HG03097 (cell line): Measurements from ENCODE around the gene EEA1.
"Not testable (repeated sequence)": the region's sequence is repeated elsewhere in the genome, so short reads cannot be mapped to it uniquely, and the experiment has no call there.

Experiments
- ATAC-seq: cut with Tn5 transposase; IDR thresholded peaks from one replicate; pipeline ENCODE4 v1.9.1; 2021; ENCODE audit not compliant: unreplicated experiment, low FRiP score

The EEA1 gene

DNA sequence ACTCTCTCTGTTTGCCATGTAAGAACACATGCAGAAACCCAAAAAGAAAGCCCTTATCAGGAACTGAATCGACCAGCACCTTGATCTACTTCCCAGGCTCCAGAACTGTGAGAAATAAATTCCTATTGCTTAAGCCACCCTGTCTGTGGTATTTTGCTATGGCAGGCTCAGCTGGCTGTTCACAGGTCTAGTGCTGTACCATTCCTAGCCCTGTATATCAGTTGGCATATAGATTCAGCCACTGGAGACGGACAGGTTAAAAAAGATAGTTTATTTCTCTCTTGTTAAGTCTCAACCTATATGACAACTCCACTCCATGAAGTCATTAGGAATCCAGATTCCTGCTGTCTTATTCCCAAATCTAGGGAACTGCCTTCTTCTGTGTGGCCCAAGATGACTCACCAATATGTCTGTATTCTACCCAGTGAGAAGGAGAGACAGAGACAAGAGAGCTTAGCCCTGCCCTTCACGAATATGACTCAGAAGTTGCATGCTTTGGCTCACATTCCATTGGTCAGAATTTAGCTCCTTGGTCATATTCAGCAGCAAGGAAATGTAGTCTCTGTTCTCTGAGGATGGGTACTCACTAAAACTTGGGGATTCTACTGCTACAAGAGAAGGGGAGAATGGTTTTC is 169.3 kb downstream of the EEA1 start:
- ATAC-seq, result no peak

DNA sequence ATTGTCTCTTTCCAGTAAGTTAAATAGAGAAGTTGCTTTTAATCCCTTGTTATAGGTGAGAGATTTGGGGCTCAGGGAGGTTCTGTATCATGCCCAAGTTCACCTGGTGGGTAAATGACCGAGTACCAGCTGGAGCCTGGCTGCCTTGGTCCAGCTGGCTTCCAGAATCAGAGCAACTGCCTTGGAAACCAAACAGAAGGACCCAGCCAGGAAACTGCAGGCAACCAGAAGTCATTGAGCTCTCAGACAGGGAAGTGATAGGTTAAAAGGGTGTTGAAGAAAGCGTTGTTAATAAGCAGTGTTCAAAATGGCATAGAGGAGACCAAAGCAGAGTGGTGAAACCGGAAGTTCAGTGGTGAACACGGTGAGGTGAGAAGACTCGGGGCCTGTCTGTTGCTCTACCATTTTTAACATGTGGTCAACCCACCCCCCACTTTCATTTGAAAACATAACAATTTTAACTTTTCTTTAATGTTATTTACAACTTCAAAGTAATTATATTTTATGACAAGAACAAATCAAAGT is 171.4 kb downstream of the EEA1 start:
- ATAC-seq, result no peak

DNA sequence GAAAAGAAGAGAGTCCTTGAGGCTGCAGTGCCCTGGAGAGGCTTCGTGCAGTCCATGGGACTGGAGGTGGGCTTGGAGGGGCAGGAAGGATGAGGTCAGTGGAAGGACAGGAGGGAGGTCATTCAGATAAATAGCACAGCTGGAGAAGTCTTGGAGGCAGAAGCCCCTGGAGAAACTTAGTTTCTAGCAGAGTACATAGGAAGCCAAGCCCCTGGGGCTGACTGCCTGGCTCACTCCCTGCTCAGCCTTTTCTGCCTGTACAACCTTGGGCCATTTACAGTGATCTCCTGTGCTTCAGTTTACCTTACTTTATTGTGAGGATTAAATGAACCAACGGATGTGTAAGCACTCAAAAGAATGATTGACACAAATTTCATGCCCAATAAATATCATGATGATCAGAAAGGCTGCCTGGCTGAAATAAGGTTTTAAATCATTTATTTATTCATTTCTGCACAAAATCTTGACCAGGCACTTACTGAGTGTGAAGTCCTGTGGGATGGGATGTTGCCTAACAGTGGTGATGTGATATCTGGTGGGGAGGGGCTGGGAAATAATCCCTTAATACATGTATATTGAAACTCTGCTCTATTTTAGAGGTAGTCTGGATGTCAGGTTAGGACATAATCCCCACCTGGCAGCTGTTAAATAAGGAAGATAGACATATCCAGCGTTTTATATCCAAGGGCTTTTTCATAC is 172.0 kb downstream of the EEA1 start:
- no peak for ATAC-seq

DNA sequence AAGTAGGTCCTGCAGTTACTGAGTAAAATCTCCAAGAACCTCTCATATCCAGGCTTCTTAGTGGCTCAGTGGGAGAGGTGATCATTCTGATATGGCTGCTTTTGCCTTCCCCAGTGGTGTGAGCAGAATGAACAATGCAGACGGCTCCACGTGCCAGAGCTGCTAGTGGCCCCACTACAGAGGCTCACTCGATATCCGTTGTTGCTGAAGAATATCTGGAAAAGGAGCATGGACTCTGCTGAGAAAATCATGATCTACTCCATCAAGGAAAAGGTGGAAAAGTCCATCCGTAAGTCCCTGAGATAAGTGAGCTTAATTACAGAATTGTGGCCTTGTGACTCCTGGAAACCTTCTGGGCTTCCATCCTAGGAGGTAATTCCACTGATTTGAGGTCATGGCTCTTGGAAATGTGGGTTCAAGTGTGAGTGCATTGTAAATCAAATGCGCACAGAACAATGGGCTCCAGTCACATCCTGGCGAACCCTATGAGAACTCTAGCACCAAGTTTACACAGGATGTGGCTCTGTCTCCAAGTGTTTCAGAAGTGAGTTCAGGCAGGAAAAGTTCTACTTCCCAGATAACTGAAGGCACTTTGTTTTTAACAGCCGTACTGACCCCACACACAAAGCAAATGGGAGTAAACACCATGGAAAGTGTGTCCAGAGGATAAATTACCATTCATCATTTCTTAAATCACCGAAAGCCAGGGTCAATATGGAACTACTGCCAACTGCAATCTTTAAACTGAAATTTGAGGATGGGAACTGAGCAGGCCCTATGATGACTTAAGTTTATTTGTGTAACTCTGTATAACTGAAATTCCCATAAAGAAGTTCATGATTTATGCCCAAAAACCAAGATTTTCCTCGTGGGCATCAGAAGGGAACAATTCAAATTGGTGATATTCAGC is 174.9 kb downstream of the EEA1 start:
- ATAC-seq, result no peak

DNA sequence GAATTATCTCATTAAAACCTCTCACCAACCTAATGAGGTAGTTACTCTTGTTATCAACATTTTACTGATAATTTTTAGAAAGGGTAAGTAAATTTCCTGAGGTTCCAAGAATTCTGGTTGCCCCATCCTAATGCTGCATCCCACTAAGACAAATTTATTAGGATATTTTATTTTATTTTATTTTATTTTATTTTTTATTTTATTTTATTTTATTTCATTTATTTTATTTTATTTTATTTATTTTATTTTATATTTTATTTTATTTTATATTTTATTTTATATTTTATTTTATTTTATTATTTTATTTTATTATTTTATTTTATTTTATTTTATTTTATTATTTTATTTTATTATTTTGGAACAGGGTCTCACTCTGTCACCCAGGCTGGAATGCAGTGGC is 179.4 kb downstream of the EEA1 start:
- ATAC-seq, result not testable (repeated sequence)

DNA sequence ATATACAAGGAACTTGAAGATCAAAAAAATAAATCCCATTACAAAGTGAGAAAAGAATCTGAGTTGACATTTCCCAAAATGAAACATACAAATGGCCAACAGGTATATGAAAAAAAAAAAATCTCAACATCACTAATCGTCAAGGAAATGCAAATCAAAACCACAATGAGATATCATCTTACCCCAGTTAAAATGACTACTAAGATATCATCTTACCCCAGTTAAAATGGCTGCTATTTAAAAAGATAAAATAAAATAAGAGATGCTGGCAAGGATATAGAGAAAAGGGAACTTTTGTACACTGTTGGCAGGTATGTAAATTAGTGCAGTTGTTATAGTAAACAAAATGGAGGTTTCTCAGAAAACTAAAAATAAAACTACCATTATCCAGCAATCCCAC is 181.9 kb downstream of the EEA1 start:
- ATAC-seq, result no peak

DNA sequence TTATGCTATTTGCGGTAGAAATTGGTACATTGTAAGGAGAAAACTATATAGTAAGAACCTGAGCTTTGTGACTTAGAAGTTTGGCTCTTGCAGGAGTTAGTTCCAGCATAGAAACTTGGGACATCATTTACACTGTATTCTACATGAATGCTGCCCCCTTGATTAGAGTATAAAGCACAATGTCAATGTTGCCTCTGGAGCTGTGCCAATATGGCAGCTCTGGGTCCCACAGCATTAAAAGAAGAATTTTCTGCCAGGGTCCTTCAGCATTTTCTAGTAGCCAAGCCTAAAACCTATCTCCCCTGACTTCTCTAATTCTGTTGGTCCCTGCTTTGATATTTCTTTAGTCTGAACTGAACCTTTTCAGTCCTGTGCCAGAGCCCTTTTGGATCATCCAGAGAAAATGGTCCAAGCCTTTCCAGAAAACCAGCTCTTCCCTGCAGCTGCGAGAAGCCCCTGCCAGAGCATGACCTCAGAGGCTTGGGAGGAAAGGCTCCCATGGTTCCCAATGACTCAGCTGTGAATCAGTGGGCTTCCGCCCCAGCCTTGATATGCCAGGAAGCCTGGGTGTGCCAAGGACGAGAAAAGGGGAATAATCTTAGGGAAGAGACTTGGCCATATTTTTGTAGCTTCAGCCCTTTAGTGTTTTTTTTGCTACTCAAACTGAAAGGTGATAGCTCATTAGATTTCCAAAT is 183.1 kb downstream of the EEA1 start:
- ATAC-seq, result no peak

DNA sequence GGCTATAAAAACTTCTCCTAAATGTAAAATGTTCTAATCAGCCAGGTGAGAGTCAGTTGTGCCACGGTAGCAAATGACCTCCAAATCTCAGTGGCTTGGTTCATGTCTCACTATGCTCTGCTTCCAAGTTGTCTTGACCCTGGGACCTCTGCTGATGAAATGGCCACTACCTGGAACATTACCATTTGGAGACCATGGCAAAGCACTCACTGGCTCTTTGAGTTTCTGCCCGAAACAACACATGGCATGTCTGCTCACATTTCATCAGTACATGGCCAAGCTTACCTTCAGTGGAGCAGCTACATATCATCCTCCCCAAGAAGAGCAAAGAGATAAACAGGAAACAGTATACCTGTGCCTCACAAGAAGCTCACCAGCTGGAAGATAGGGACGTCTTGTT is 186.1 kb downstream of the EEA1 start:
- ATAC-seq, result no peak

DNA sequence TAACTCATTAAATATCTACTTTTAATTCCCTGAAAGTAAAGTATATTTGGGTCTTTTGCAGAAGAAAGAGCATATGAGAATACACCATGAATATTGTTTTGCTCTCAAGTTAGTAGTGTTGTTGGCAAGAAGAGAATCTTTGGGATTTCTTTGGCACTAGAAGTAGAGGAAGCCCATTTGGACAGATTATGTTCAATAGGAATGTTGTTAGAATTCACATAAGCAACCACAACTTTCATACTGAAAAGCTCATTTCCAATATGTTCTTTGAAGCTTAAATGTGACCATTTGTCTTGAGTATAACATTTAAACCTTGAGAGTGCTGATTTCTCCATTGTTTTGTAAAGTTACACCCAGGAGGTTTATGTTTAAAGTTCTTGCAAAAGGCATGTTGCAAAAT is 188.7 kb downstream of the EEA1 start:
- ATAC-seq, result no peak

DNA sequence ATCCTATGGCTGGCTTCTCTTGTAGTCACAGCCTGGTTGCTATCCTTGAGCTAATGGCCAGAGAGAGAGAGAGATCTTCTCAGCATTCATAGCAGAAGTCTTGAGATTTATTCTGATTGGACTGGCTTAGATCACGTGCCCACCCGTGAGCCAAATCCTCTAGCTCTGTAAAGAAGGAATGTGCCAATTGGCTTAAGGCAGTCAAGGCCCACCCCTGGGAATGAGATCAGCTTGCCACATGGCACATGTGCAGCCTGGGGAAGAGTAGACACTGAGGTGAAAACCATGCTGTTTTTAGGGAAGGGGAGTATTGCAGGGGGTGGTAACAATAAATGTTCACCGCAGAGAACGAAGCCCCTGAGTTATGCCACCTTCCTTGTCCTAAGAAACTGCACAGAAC is 190.0 kb downstream of the EEA1 start:
- no peak for ATAC-seq

DNA sequence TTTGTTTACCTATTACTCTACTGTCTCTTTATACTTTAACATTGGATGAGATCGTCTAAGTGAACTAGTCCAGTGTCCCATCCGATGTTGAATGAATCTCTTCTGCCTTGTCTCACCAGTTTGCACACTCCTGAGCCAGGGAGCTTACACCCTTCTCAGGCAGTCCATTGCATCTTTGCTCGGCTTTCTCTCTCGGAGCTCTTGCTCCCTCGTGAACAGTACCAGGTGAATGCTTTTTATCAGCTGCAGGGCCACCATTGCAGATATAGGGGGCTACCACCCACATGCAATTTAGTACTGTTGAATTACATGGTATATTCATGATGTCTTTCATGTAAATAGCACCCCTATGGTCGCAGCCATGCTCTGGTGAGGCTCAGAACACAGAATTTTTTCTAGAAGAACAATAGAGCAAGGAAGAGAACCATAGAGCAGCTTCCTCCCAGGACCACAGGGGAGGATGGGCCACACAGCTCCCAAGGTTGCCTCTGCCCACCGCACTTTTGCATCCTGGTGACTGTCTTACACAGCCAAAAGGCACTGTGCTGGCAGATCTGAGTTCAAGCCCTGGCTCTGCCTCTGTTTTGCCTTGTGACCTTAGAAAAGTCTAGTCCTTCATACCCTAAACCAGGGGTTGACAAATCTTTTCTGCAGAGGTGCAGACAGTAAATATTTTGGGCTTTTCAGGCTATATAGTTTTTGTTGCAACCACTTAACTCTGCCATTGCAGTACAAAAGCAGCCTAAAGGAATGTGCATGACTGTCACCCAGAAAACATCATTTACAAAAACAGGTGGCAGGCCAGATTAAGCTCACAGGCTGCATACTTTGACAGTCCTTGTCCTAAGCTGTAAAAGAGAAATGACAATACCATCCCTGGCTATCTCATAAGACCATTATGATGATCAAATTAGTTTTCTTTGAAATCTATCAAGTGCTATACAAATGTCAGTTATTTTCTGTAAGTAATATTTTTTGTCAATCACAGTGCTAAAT is 190.9 kb downstream of the EEA1 start:
- no peak for ATAC-seq

DNA sequence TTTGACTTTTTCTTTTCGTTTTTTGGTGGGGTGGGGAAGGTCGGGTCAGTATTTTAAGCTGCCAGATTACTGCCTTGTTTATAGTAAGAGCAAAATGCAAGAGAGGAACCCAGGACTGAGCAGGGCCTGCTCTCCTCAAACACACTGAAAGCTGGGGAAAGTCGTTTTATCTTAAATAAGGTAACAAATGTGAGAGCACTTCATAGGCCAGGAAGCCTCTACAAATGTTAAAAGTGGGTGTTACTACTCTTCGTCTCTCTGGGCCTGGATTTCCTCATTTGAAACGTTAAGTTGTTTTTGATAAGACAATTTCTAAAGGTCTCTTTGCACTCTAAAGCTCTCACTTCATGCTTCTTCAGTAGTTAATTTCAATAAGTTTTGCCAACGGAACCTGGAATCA is 192.5 kb downstream of the EEA1 start:
- no peak for ATAC-seq

DNA sequence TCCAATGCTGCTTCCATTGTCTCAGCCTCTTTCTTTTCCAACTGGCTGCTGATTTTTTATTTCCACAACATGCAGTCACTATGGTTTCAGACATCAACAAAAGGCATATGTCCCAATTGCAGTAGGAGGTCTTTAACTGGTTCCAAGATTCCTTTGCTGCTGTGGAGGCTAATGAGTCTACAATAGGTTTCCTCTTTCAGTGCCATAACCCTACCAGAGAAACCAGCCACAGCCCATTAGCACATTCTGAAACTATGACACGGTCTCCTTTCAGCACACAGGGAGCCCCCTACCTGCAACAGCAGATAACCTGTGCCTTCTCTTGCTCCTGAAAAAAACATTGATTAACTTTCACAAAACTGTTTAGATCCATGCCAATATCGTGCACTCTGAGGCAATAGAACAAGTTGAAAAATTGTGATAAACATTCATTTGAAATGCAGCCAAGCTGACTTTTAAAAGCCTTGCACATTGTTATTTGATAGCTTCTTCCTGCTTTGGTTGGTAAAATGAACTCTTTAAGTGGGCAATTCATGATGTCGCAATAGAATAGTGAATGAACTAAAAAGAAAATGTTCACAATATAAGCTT is 193.9 kb downstream of the EEA1 start:
- ATAC-seq, result no peak

DNA sequence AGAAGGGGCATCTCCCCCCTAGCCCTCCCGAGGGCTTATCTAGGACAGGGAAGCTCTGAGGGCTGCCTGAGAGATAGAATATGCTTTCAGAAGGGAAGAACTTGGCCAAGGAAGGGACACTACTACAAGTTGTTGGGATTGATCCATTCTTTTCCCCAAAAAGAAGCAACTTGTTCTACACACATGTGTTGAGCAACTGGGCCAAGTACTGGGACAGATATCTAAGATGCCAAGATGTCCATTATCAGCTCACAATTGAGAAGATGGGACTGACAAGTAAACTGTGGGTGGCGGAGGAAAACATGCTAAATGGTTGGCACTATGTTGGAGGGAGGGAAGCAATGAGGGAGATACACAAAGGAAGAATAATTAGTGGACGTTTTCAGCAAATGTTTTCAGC is 195.4 kb downstream of the EEA1 start:
- no peak for ATAC-seq

DNA sequence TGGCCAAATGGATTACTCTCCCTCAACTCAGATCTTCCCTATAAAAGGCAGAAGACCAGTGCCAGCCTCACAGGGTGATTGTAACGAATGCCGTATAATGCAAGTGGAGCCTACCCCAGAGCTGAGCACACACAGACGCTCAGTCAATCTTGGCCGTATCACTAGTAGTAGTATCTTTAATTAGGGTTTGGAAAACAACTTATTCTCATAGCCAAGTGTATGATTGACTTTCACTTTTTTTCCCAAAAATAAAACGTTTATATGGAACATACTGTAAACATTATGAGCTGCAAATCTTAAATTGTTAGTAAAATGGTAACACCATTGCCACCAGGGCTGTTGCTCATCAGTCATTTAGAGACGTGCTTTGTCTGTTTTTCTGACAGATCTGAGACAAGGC is 195.9 kb downstream of the EEA1 start:
- no peak for ATAC-seq

DNA sequence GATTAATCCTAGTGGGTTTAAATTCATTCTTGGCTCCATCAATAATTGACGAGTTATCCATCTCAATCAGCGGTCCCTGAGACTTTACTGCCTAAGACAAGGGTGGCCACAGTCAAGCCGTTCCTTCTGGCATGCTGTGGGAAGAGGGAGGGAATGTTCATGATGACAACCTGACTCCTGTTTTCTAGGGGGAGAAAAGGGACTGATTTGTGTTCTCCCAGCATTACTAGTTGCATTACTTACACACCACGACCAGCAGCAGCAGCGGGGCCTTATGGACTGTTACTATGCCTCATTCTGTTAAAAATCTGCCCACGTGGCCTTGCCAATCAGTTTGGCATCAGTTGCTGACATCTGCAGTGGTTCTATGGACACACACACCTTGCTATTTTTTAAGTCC is 196.4 kb downstream of the EEA1 start:
- ATAC-seq, result no peak

DNA sequence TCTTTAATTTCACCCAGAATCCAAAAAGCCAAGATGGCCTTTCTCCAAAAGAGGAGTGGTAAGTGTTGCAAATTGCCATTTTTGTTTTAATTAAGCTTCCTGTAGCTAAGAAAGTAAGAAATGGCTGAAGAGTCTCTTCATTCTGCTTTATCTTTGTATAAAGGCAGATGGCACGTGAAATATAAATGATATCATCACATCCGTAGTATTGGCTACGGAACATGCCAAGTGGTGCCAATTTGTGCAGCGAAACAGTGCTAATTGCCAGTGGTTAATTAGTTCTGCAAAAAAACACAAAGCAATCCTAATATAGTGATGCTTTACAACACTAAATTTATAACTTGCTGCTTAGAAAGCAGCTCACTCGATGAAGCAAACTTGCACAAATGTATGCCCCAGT is 196.9 kb downstream of the EEA1 start:
- no peak for ATAC-seq

DNA sequence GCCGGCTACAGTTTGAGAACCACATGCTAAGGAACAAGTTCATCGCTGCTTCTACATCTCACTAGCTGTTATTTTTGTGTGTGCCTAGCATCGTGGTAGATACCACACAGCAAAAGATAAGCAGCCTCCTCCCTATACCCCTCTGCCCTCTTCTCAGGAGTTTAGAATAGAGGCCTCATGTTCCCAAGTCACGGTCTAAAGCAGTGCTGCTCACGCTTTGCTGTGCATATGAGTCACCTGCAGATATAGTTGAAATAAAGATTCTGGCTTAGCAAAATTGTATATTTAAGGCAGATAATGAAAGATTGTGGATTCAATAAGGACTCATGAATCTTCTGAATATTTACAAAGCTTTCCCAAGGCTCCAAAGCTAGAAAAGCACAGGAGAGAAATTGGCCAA is 198.3 kb downstream of the EEA1 start:
- no peak for ATAC-seq

DNA sequence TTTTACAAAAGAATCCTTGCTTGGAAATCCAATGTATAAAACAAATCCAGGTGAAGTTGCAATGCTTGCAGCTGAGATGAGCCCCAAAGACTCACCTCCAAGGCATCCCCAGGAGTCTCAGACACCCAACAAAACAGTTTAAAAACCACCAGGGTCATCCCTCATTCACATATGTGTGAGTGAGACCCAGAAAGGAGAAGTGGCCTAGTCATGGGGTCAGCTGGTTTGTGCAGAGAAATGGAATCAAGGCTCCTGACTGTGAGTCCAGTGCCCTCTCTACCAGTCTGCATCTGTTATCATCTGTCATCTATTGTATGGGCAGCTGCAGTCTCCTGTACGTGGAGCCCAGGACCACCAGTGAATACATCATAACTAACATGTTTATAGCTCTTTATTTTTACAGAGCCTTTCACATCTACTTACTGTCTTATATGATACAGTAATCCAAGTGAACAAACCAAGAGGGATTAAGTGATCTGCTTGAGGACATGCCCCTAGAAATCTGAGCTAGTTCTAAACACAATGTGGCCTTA is 199.3 kb downstream of the EEA1 start:
- no peak for ATAC-seq
